ENCODE results near the gene CORIN.
A peak's percentile ranks its signal among the peaks of the same experiment; 100 is the strongest.

Gene CORIN, protein sequence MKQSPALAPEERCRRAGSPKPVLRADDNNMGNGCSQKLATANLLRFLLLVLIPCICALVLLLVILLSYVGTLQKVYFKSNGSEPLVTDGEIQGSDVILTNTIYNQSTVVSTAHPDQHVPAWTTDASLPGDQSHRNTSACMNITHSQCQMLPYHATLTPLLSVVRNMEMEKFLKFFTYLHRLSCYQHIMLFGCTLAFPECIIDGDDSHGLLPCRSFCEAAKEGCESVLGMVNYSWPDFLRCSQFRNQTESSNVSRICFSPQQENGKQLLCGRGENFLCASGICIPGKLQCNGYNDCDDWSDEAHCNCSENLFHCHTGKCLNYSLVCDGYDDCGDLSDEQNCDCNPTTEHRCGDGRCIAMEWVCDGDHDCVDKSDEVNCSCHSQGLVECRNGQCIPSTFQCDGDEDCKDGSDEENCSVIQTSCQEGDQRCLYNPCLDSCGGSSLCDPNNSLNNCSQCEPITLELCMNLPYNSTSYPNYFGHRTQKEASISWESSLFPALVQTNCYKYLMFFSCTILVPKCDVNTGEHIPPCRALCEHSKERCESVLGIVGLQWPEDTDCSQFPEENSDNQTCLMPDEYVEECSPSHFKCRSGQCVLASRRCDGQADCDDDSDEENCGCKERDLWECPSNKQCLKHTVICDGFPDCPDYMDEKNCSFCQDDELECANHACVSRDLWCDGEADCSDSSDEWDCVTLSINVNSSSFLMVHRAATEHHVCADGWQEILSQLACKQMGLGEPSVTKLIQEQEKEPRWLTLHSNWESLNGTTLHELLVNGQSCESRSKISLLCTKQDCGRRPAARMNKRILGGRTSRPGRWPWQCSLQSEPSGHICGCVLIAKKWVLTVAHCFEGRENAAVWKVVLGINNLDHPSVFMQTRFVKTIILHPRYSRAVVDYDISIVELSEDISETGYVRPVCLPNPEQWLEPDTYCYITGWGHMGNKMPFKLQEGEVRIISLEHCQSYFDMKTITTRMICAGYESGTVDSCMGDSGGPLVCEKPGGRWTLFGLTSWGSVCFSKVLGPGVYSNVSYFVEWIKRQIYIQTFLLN

DNA sequence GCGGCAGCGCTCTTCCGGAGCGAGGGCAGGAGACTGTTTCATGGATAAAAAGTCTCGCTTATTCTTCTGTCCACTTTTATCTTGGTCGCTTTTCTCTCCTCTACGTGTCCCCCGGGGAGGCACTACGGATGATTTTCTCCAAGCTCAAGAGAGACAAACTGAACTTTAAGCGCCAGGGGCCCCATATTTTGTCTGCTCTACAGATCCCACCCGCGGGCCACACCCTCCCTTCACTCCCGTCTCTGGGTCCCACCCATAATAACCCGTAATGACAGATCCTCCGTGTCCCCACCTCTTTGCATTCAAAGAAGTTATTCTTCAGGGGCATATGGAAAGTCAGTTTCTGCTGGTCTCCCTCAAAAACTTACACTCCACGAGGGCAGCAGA, at the start of gene CORIN:
Gene CORIN (minus strand): TSS at position 160 of the 387 bp plus-strand sequence. CDS start 118 bp downstream, at position 42.
- no peak for DNase-seq (ENCODE audit: low read depth)

GRCh38 chr4:47882228-47882627, 44.4 kb upstream of the CORIN start:
- DNase-seq (ENCODE audit: low read depth): no peak

GRCh38 chr4:47879458-47879857, 41.6 kb upstream of the CORIN start:
- no peak for DNase-seq (ENCODE audit: low read depth)

- DNase-seq (ENCODE audit: low read depth): no peak
Observed at GRCh38 chr4:47876784-47877546, 39.1 kb upstream of the CORIN start.

- DNase-seq (ENCODE audit: low read depth): no peak
Observed at GRCh38 chr4:47876310-47876709, 38.4 kb upstream of the CORIN start.

DNA sequence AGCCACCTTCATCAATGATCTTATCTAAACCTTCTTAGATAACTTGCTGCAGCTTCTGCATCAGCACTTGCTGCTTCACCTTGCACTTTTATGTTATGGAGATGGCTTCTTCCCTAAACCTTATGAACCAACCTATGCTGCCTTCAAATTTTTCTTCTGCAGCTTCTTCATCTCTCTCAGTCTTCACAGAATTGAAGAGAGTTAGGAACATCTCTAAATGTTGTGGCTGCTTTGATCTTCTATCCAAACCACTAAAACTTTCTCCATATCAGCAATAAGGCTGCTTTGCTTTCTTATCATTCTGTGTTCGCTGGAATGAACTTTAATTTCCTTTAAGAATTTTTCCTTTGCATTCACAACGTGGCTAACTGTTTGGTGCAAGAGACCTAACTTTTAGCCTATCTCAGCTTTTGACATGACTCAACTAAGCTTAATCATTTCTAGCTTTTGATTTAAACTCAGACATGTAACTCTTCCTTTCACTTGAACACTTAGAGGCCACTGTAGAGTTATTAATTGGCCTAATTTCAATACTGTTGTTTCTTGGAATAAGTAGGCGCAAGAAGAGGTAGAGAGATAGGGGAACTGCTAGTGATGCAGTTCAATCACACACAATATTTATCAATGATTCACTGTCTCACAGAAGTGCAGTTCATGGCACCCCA, 36.1 kb upstream of the CORIN start:
- DNase-seq (ENCODE audit: low read depth): no peak

DNA sequence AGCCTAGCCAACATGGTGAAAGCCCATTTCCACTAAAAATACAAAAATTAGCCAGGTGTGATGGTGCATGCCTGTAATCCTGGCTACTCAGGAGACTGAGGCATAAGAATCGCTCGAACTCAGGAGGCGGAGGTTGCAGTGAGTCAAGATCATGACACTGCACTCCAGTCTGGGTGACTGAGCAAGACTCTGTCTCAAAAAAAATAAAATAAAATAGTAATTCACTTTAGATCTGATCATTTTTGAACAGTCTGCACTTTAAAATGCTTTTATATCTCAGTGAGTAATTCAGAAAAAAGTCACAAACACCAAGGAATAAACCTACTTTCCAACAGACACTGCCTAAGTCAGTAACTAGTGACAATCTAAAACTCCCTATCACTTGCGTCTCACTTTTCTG, 25.6 kb upstream of the CORIN start:
- no peak for DNase-seq (ENCODE audit: low read depth)

DNA sequence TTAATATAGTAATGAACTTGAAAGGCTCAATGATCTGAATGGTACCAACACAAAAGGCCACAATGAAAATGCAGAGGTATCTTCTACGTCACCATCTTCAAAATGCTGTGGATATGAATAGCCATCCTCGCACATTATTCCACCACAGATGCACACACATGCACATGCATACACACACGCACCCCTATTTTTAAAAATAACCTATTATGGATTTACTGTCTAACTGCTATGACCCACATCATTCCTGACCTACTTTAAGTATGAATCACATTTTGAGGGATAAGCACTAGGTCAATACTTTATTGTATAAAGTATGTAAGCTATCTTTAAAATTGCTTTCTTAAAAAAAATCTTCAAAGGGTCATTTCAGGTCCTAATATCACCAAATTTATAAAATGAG, 24.4 kb upstream of the CORIN start:
- no peak for DNase-seq (ENCODE audit: low read depth)

DNA sequence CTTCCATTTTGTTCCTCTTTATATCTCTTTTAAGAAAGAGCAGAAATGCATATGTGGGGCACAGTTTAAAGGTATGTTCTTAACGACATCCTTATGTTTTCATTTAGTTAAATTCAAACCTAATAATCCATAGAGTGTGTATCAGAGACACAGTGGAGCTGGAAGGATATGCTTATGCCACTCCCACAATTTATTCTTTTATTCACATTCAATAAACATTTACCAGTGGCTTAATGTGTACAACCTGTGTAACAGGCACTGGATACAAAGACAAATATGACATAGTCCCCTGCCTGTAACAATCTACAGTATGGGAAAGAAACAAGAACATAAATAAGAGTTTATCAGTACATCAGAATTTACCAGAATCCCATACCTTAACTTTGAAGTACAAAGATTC, 22.4 kb upstream of the CORIN start:
- no peak for DNase-seq (ENCODE audit: low read depth)

DNA sequence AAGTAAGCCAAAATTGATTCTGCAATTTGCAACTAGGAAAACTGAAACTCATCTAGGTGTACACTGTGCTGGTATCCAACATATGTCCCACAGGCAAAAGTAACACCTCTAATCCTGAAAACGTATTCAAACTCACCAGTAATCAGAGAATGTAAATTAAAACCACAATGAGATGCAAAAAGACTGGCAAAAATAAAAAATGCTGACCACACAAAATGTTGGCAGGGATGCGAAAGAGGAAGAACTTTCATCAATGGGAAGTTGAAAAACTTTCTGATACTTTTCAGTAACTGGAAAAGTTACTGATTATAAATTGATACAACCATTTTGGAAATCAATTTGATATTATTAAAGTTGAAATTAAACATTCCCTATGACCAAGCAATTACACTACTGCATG, 20.1 kb upstream of the CORIN start:
- no peak for DNase-seq (ENCODE audit: low read depth)

- DNase-seq (ENCODE audit: low read depth): no peak
Observed at GRCh38 chr4:47856713-47857112, 18.8 kb upstream of the CORIN start.

- DNase-seq (ENCODE audit: low read depth): no peak
Observed at GRCh38 chr4:47855350-47855749, 17.5 kb upstream of the CORIN start.

DNA sequence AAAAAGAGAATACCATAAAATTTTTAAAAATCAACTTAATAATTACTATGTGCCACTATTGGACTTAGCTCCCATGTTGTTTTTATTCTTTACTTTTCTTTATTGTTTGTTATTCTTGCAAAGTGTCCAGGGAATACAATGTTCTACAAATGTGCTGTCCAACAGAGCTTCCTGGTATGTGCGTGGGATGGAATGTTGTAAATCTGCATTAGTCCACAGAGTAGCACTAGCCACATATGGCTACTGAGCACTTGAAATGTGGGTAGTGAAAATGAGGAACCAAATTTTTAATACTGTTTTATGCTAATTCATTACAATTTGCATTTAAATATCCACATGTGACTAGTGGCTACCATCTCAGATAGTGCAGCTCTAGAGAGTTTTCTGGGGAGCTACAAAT, 14.3 kb upstream of the CORIN start:
- no peak for DNase-seq (ENCODE audit: low read depth)

DNA sequence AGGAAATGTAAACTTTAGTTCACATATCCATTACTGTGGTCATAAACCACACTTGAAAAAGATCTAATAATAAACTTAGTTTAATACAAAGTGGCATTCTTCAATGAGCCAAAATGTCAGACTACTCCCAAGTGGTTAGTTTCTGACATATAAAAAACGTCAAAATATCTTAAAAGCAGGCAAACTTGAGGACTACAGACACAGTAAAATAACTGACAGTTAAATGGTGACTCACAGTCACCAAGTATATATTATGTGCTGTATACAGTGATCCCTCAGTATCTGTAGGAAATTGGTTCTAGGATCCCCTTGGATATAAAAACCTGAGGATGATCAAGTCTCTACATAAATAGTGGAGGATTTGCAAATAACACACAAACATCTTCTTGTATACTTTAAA, 11.6 kb upstream of the CORIN start:
- no peak for DNase-seq (ENCODE audit: low read depth)

GRCh38 chr4:47848041-47848440, 10.2 kb upstream of the CORIN start:
- DNase-seq (ENCODE audit: low read depth): no peak

DNA sequence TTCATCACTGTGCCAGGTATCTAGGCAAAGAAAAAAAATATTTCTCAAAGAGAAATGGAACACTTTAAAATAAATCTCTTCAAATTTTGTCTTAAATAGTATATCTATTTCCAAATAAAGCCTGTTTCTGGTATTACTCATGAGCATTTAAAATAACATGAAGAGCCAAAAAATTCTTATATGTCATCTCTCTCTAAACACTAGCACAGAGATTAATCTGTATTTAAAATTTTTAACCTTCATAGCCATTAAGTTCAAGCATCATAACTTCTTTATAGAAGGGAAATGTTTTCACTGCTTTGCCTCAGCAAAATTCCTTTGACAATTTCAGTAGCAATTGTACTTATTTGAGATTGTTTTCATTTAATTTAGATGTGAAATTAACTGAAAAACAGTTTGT, 5.1 kb upstream of the CORIN start:
- no peak for DNase-seq (ENCODE audit: low read depth)

GRCh38 chr4:47840291-47840690, 2.4 kb upstream of the CORIN start:
- no peak for DNase-seq (ENCODE audit: low read depth)

GRCh38 chr4:47839259-47839658, 1.4 kb upstream of the CORIN start:
- no peak for DNase-seq (ENCODE audit: low read depth)

DNA sequence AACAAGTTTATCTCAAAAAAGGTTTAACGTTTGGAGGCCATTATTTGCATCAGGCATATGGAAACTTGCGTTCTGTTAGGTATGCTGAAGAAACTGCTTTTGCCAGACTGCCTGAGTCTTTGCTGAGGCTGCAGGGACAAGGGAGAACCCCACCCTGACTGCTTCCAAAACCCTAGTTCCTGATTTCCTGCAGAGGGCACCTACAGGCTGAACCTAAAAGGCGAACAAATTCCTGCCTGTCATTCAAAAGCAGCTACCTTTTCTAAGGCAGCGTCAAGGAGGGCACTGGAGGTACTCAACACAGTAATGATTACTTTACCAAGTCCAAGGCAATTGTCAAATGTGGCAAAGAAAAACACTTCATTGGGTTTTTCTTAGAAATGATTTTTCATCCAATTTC, 578 bp upstream of the CORIN start:
- no peak for DNase-seq (ENCODE audit: low read depth)

GRCh38 chr4:47837094-47837907, 566 bp downstream of the CORIN start:
- DNase-seq (ENCODE audit: low read depth): no peak

DNA sequence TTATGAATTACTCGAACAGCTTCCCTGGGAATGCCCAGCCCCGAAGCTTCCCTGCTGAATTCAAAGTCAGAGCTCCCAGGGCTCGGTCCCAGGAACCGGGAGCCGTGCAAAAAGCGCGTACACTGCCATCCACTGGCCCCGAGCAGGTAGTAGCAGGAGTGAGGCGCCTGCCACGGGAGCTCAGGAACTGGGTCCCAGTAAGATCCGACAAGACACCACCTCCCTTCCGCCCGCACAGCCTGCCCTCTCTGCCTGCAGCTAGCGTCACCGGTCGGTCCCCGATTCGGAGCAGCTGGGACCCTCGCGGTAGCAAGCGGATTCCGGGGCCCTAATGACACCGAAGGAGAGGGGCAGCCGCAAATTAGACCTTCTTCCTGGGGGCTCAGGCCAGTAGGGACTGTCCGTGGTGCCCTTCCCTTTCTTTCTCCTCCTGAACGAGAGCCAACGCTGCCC, 1.2 kb downstream of the CORIN start:
- DNase-seq (ENCODE audit: low read depth): peak; percentile 23

Measured in stimulated activated CD8-positive, alpha-beta memory T cell treated with anti-CD3 and anti-CD28 coated beads, Interleukin-12 subunit alpha, Interleukin-12 subunit beta, amount 100 ng/mL, for 1 hour (primary cell).